Activated T-helper 9 cell treated with anti-CD3 and anti-CD28 coated beads, Interleukin-2, amount 50 U/mL, for 16 hours (primary cell): ENCODE data around the gene THAP10.
"Not testable (repeated sequence)": the region's sequence is repeated elsewhere in the genome, so short reads cannot be mapped to it uniquely, and the experiment has no call there.

Source experiments
- DNase-seq: peaks from one replicate; pipeline ENCODE4 v3.0.0-alpha.2; 2020; ENCODE audit warnings: low read depth

Gene THAP10

GRCh38 chr15:70876683-70877082 is 15.6 kb downstream of the THAP10 start:
- no peak for DNase-seq

- DNase-seq: no peak
Observed at GRCh38 chr15:70876011-70876410, 16.2 kb downstream of the THAP10 start.

- DNase-seq: no peak
Observed at GRCh38 chr15:70875001-70875782, 17.0 kb downstream of the THAP10 start.

DNA sequence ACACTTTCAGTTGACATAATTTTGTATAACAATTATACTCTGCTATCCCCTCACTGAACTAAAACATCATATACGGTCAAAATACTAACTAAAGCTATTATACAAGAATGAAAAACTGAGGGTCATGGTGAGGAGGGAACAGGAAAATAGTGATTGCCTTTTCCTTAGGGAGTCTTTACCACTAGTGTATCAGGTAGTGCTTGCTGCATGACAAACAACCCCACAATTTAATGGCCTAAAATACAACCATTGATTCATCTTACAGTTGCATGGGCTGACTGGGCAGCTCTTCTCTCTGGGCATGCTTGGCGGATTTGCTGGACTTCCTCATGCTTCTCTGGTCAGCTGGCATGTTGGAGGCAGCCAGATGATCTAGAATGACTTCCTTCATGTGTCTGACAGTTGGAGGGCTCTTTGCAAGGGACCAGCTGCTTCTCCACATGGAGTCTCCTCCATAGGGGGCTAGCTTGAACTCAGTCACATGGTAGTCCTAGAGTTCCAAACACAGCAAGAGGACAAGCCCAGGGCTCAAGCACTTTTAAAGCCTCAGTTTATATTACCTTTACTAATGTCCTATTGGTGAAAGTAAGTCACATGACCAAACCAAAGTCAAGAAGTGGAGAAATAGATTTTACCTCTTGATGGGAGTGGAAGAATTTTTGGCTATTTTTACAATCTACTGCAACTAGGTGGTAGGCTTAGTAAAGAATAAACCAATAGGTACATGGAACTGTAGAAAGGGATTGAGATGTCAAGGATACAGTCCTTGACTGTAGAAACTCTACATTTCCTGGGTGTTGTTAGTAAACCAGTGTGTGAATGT is 18.8 kb downstream of the THAP10 start:
- DNase-seq: no peak

GRCh38 chr15:70871490-70871889 is 20.7 kb downstream of the THAP10 start:
- not testable (repeated sequence) for DNase-seq

GRCh38 chr15:70870051-70870450 is 22.2 kb downstream of the THAP10 start:
- no peak for DNase-seq

GRCh38 chr15:70869346-70869745 is 22.9 kb downstream of the THAP10 start:
- DNase-seq: no peak

- no peak for DNase-seq
Observed at GRCh38 chr15:70867911-70868467, 24.2 kb downstream of the THAP10 start.

DNA sequence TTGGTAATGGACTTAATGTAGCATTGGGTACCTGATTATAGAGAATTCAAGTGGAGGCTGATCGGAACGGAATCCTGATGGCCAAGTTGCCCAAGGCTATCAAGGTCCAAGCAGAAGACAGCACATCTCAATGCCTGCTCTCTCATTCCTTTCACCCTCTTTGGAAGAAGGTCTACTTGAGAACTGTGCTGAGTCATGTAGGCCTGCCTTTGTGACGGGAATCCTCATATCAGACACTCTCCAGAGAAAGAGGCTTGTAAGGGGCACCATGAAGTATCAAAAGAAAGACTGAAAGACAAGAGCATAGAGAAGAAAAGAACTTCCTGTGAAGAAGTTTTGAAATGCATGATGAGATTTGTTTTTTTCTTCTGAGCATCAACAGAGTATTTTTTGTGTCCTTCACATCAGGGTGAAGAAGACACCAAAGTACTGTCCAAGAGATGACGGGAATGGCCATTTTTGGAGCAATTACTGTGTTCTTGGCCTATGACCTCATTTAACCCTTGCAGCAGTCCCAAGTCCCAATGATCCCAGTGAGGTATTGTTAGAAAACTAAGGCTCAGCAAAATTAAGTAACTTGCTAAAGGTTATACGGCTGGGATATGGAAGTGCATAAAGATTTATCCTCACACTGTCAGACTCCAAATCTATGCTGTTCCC is 25.1 kb downstream of the THAP10 start:
- DNase-seq: no peak

- no peak for DNase-seq
Observed at GRCh38 chr15:70863450-70864218, 28.6 kb downstream of the THAP10 start.

- no peak for DNase-seq
Observed at GRCh38 chr15:70859998-70860397, 32.2 kb downstream of the THAP10 start.

- DNase-seq: no peak
Observed at GRCh38 chr15:70859322-70859908, 32.8 kb downstream of the THAP10 start.

DNA sequence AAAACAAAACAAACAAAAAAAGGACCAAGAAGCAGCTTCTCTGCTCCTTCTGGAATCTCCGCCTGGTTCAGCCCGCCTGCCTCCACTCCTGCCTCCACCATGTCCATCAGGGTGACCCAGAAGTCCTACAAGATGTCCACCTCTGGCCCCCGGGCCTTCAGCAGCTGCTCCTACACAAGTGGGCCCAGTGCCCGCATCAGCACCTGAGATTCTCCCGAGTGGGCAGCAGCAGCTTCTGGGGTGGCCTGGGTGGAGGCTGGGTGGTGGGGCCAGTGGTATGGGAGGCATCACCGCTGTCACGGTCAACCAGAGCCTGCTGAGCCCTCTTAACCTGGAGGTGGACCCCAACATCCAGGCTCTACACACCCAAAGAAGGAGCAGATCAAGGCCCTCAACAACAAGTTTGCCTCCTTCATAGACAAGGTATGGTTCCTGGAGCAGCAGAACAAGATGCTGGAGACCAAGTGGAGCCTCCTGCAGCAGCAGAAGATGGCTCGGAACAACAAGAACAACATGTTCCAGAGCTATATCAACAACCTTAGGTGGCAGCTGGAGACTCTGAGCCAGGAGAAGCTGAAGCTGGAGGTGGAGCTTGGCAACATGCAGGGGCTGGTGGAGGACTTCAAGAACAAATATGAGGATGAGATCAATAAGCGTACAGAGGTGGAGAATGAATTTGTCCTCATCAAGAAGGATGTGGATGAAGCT is 33.5 kb downstream of the THAP10 start:
- DNase-seq: not testable (repeated sequence)

DNA sequence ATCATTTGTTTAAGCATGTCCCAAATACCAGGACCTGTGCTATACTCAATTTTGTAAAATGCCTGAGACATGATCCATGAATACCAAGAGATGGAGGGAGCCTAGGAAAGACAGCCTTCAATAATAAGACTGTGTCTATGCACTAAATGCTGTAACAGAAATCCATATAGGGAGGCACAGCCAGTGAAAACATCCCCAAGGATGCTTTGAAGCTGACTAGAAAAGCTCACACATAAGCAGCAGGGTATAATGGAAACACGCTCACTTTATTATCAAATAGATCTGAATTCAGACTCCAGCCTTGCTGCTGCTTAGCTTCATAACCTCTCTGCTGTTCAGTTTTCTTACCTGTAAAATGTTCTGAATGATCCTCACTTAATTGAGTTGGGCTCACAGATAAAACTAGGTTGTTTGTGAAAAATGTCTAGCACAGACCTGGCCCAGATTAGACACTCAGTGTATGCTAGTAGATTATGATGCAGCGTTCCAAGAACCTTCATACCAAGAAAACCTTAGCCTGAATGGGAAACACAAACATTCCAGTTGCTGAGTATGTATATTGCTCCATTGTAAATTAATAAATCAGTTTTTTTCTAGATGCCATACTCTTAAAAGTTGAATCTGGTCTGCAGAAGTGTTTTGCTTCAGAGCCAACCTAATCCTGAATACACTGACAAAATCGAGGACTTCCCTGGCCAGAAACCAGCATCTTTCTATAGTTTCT is 34.5 kb downstream of the THAP10 start:
- no peak for DNase-seq

DNA sequence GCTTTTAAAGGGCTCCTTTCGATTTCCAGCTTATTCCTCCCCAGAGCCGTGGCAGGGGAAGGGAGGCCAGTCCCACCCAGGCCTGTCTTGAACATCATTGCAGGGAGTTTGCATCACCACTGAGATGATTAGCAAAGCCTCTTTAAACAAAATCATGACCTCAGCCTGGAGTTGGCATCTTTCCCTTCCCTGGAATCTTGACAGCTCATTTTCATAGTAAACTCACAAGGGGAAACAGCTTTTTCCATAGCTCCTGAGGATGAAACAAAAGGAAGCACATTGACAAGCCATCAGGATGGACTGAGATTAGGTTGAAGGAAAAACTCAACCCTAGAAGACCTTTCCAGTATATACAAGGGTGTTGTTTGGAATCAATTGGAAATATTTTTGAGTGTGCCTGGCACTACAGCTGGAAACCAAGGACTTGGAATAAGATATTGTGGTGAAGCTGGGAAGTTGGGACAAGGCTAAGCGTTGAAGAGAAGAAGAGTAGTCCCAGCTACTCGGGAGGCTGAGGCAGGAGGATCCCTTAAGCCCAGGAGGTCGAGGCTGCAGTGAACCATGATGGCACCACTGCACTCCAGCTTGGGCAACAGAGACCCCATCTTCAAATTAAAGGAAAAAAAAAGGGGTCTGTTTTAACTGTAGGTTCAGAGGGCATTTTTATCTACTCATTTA is 35.2 kb downstream of the THAP10 start:
- DNase-seq: no peak

- no peak for DNase-seq
Observed at GRCh38 chr15:70856177-70856883, 35.9 kb downstream of the THAP10 start.

- DNase-seq: no peak
Observed at GRCh38 chr15:70855764-70856163, 36.5 kb downstream of the THAP10 start.

- DNase-seq: no peak
Observed at GRCh38 chr15:70854666-70854976, 37.6 kb downstream of the THAP10 start.
